SU-DHL-6 (cell line): ENCODE data around the gene CCDC83.

Source experiments
- EZH2phosphoT487 ChIP-seq: fragments of 200-600 bp; sonication (generic), shearing (Covaris generic); conservative IDR thresholded peaks from 2 replicates; pipeline ENCODE4 v1.6.1; 2018; ENCODE audit warnings: mild to moderate bottlenecking, antibody characterized with exemption, low read length, moderate library complexity, mixed read lengths
- TF ChIP-seq, protein P1 (sequence below): fragments of 200-600 bp; sonication (generic); IDR thresholded peaks from one replicate; pipeline ENCODE4 v1.5.1; 2017; ENCODE audit warnings: antibody characterized with exemption, mild to moderate bottlenecking, low read length, moderate library complexity; ENCODE audit not compliant: insufficient read depth, poor library complexity, severe bottlenecking

- TF ChIP-seq, protein P1, sequence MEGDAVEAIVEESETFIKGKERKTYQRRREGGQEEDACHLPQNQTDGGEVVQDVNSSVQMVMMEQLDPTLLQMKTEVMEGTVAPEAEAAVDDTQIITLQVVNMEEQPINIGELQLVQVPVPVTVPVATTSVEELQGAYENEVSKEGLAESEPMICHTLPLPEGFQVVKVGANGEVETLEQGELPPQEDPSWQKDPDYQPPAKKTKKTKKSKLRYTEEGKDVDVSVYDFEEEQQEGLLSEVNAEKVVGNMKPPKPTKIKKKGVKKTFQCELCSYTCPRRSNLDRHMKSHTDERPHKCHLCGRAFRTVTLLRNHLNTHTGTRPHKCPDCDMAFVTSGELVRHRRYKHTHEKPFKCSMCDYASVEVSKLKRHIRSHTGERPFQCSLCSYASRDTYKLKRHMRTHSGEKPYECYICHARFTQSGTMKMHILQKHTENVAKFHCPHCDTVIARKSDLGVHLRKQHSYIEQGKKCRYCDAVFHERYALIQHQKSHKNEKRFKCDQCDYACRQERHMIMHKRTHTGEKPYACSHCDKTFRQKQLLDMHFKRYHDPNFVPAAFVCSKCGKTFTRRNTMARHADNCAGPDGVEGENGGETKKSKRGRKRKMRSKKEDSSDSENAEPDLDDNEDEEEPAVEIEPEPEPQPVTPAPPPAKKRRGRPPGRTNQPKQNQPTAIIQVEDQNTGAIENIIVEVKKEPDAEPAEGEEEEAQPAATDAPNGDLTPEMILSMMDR, result no peak
- no peak for TF ChIP-seq EZH2phosphoT487
These were observed 82.7 kb downstream of the CCDC83 start for GRCh38 chr11:85937835-85938234.
